Measurements from ENCODE around the gene ZNF391. TPM values are rescaled to one million over a fixed set of nuclear protein-coding genes. Genes with fewer than 3 reads are reported as not detected.

ZNF391 gene
- total and polyA plus RNA-seq, 2 donors (not counting 1 experiment from before 2014, with no cell fraction given) = 1.3 to 4.4 TPM

DNA sequence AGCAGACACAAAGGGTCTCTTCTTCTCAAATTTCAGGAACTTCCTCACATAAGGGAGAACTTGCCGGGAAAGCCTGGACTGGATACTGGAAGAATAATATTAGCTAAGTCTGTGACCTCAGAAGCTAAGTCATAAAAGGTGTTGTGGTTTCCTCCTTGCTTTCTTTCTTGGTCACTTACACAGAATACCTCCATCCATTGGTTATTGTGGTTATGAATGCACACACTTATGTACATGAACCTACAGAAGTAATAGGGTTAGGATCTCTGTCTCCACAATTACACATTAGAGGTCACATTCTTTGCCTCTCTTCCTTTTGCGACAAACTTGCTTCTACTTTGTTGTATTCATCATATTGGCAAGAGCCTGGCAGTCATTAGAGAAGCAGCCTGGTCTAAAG is 40.4 kb downstream of the ZNF391 start:
- intact Hi-C loops (cut with micrococcal nuclease) = no loop called here
- no peak overlapping the region for H3K27ac ChIP-seq (ENCODE audit: low read length in 2 of 2)
- WGBS (ENCODE audit: insufficient coverage) = 100% methylated on average over 1 of the region's 2 CpGs
- Mint-ChIP-seq H3K4me3 (no peak overlapping the region), H3K27me3 (peaks cover 18% of the 10 kb centered on the region), H3K4me1 (no peaks in the 10 kb centered on the region), H3K9me3 (ENCODE audit: insufficient read depth) (peaks cover 2% of the 10 kb centered on the region), H3K27ac (no peak overlapping the region)
- no peaks in the 10 kb centered on the region for H3K4me1 ChIP-seq (ENCODE audit: control insufficient read depth in 2 of 2, insufficient read depth in 2 of 2, low read length in 2 of 2)
- DNase-seq (no peak), ATAC-seq (ENCODE audit: low read depth) (no peak)
- no peak overlapping the region for H2AFZ ChIP-seq (ENCODE audit: insufficient read depth, low read depth, low read length, poor library complexity, severe bottlenecking)
- CTCF ChIA-PET = no interaction called here
- H3K79me2 ChIP-seq (ENCODE audit: control insufficient read depth, insufficient read depth, low read length) = no peaks in the 10 kb centered on the region
- no peak overlapping the region for H3K4me3 ChIP-seq (ENCODE audit: control extremely low read depth in 1 of 5, extremely low read depth in 1 of 5, insufficient read depth in 1 of 5, low read depth in 2 of 5, low read length in 4 of 5)
- H3K9me3 ChIP-seq (ENCODE audit: control extremely low read depth in 1 of 3, control insufficient read depth in 2 of 3, insufficient read depth in 1 of 3, low read length in 2 of 3) = peaks cover 0 to 3% (median under 1%) of the 10 kb centered on the region in 3 donors
- H3K27me3 ChIP-seq (replicated peaks in 1 of 4; ENCODE audit: control extremely low read depth in 1 of 4, control insufficient read depth in 3 of 4, insufficient read depth in 4 of 4, low read length in 3 of 4) = no peaks in the 10 kb centered on the region
- TF ChIP-seq, protein P1, sequence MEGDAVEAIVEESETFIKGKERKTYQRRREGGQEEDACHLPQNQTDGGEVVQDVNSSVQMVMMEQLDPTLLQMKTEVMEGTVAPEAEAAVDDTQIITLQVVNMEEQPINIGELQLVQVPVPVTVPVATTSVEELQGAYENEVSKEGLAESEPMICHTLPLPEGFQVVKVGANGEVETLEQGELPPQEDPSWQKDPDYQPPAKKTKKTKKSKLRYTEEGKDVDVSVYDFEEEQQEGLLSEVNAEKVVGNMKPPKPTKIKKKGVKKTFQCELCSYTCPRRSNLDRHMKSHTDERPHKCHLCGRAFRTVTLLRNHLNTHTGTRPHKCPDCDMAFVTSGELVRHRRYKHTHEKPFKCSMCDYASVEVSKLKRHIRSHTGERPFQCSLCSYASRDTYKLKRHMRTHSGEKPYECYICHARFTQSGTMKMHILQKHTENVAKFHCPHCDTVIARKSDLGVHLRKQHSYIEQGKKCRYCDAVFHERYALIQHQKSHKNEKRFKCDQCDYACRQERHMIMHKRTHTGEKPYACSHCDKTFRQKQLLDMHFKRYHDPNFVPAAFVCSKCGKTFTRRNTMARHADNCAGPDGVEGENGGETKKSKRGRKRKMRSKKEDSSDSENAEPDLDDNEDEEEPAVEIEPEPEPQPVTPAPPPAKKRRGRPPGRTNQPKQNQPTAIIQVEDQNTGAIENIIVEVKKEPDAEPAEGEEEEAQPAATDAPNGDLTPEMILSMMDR (IDR thresholded peaks at IDR 0.05) = no peak
- TF ChIP-seq EZH2 (IDR thresholded peaks at IDR 0.05; ENCODE audit: borderline replicate concordance, insufficient read depth, low read depth, low read length, poor library complexity, severe bottlenecking) = no peak
- H3K4me2 ChIP-seq (replicated peaks; ENCODE audit: low read depth, low read length, poor library complexity, severe bottlenecking) = no peak overlapping the region
- no peak overlapping the region for H3K9ac ChIP-seq (ENCODE audit: low read length)
- POLR2A ChIA-PET = no interaction called here
- no peaks in the 10 kb centered on the region for H3K36me3 ChIP-seq (replicated peaks in 1 of 2; ENCODE audit: control extremely low read depth in 1 of 2, control insufficient read depth in 1 of 2, extremely low read depth in 1 of 2, insufficient read depth in 2 of 2, low read length in 1 of 2)
- H4K20me1 ChIP-seq (ENCODE audit: control insufficient read depth, insufficient read depth, low read length, poor library complexity, severe bottlenecking) = no peaks in the 10 kb centered on the region

DNA sequence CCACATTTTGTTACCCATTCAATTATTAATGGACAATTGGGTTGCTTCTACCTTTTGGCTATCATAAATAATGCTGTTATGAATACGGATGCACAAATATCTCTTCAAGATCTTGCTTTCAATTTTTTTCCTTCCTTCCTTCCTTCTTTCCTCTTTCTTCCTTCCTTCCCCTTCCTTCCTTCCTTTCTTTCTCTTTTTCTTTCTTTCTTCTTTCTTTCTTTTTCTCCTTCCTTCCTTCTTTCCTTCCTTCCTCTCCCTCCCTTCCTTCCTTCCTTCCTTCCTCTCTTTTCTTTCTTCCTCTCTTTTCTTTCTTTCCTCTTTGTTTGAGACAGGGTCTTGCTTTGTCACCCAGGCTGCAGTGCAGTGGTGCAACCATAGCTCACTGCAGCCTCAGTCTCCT is 45.2 kb downstream of the ZNF391 start:
- H3K9me3 ChIP-seq (ENCODE audit: control extremely low read depth in 1 of 3, control insufficient read depth in 2 of 3, insufficient read depth in 1 of 3, low read length in 2 of 3) = peaks cover 0 to 7% (median 3%) of the 10 kb centered on the region in 3 donors
- intact Hi-C loops (cut with micrococcal nuclease) = no loop called here
- Mint-ChIP-seq H3K9me3 (ENCODE audit: insufficient read depth) (peaks cover 10% of the 10 kb centered on the region), H3K4me3 (no peak overlapping the region), H3K27ac (no peak overlapping the region), H3K4me1 (no peaks in the 10 kb centered on the region), H3K27me3 (peaks cover 25% of the 10 kb centered on the region)
- no peak overlapping the region for H2AFZ ChIP-seq (ENCODE audit: insufficient read depth, low read depth, low read length, poor library complexity, severe bottlenecking)
- ChIA-PET CTCF (no interaction called here), POLR2A (no interaction called here)
- no peak overlapping the region for H3K4me2 ChIP-seq (replicated peaks; ENCODE audit: low read depth, low read length, poor library complexity, severe bottlenecking)
- no peak for TF ChIP-seq EZH2 (IDR thresholded peaks at IDR 0.05; ENCODE audit: borderline replicate concordance, insufficient read depth, low read depth, low read length, poor library complexity, severe bottlenecking)
- TF ChIP-seq, protein P1 (IDR thresholded peaks at IDR 0.05) = no peak
- no peak overlapping the region for H3K4me3 ChIP-seq (ENCODE audit: control extremely low read depth in 1 of 5, extremely low read depth in 1 of 5, insufficient read depth in 1 of 5, low read depth in 2 of 5, low read length in 4 of 5)
- no peak overlapping the region for H3K27ac ChIP-seq (ENCODE audit: low read length in 2 of 2)
- no peaks in the 10 kb centered on the region for H3K79me2 ChIP-seq (ENCODE audit: control insufficient read depth, insufficient read depth, low read length)
- H3K27me3 ChIP-seq (replicated peaks in 1 of 4; ENCODE audit: control extremely low read depth in 1 of 4, control insufficient read depth in 3 of 4, insufficient read depth in 4 of 4, low read length in 3 of 4) = no peaks in the 10 kb centered on the region
- WGBS (ENCODE audit: insufficient coverage) = 100% methylated on average over 1 of the region's 1 CpG
- no peak for DNase-seq
- no peak overlapping the region for H3K9ac ChIP-seq (ENCODE audit: low read length)
- no peaks in the 10 kb centered on the region for H3K36me3 ChIP-seq (replicated peaks in 1 of 2; ENCODE audit: control extremely low read depth in 1 of 2, control insufficient read depth in 1 of 2, extremely low read depth in 1 of 2, insufficient read depth in 2 of 2, low read length in 1 of 2)
- H4K20me1 ChIP-seq (ENCODE audit: control insufficient read depth, insufficient read depth, low read length, poor library complexity, severe bottlenecking) = no peaks in the 10 kb centered on the region
- no peak for ATAC-seq (ENCODE audit: low read depth)
- H3K4me1 ChIP-seq (ENCODE audit: control insufficient read depth in 2 of 2, insufficient read depth in 2 of 2, low read length in 2 of 2) = no peaks in the 10 kb centered on the region

All from B cell (primary cell).